Psoas muscle (tissue), 8 donors: ENCODE results near the gene DBP. TPM values are rescaled to one million over a fixed set of nuclear protein-coding genes. Genes with fewer than 3 reads are reported as not detected.
A peak's percentile ranks its signal among the peaks of the same experiment; 100 is the strongest.
"Not testable (repeated sequence)": the region's sequence is repeated elsewhere in the genome, so short reads cannot be mapped to it uniquely, and the experiment has no call there.

Experiments used
- ATAC-seq, 4 donors: fragments of 200-7000 bp; cut with Tn5 transposase; one replicate each; pipeline ENCODE4 v1.9.1; 2020; ENCODE audit warnings: moderate library complexity in 3 of 4, mild to moderate bottlenecking in 2 of 4
- DNase-seq, 2 donors: peaks; one replicate each; pipeline ENCODE4 v3.0.0-alpha.2; 2020
- H3K27ac ChIP-seq: fragments of 200-600 bp; one replicate; pipeline ENCODE4 v1.8.0; 2022
- H3K27me3 ChIP-seq, 3 donors: fragments of 200-600 bp in 1 of 3; one replicate each; pipeline versions ENCODE4 v1.6.1 to v1.8.0; 2013 to 2022; ENCODE audit warnings: low read length in 2 of 3, mild to moderate bottlenecking in 2 of 3, moderate library complexity in 1 of 3; ENCODE audit not compliant: insufficient read depth in 3 of 3
- H3K36me3 ChIP-seq, 2 donors: fragments of 200-600 bp in 1 of 2; one replicate each; pipeline versions ENCODE4 v1.6.1 to v1.8.0; 2013 to 2022; ENCODE audit warnings: low read depth in 1 of 2, mild to moderate bottlenecking in 1 of 2, moderate library complexity in 1 of 2; ENCODE audit not compliant: insufficient read depth in 1 of 2
- H3K4me1 ChIP-seq: fragments of 200-600 bp; one replicate; pipeline ENCODE4 v1.8.0; 2022
- H3K4me3 ChIP-seq: fragments of 200-600 bp; one replicate; pipeline ENCODE4 v1.8.0; 2022; ENCODE audit warnings: mild to moderate bottlenecking
- H3K9me3 ChIP-seq: fragments of 200-600 bp; one replicate; pipeline ENCODE4 v1.8.0; 2022
- CTCF ChIP-seq: fragments of 200-600 bp; IDR thresholded peaks from one replicate; pipeline ENCODE4 v1.8.0; 2022; ENCODE audit warnings: antibody characterized with exemption
- WGBS, 3 donors: extraction: QIAGEN DNeasy Blood & Tissue Kit; methylation state at CpG; one replicate each; pipeline versions ENCODE4 v1.1.6 to v1.1.7; 2013; 5-methylcytosine and 5-hydroxymethylcytosine counted together
- intact Hi-C, 2 donors: fragments of 100-400 bp; cut with DNase I; formaldehyde crosslinking; loops; one replicate each; pipeline versions ENCODE4 v1.11.0 to v1.14.2; 2022
- long read RNA-seq, 2 donors: library from polyadenylated mRNA; unstranded; transcript quantifications; one replicate each; pipeline ENCODE4 v2.0.0, GENCODE V29; 2021
- polyA plus RNA-seq, 3 donors: library from polyadenylated mRNA; stranded (reverse); fragments of 200-250 nt; gene quantifications; one replicate each; pipeline ENCODE4 v1.2.3, GENCODE V29; 2013
- total RNA-seq, 4 donors: library from RNA; stranded (reverse); fragmentation: NEBNext Ultra II Directional in 2 of 4; extraction: Animal tissue kit (Norgen Biotek cat#: 25700) in 2 of 4; gene quantifications; one replicate each; pipeline versions ENCODE4 v1.2.1 to v1.2.4, GENCODE V29; 2021 to 2023
- donor health status: healthy with polysubstance abuse.
- donor health status: DM: no; HTN: no; CAD: no; lungs with moderate emphysema.
- donor health status: Bipolar disorder and iron deficiency.
- donor health status: healthy.
- donor health status: DM: yes; HTN: yes; CAD: no.
- donor health status: DM: no; HTN: no; CAD: no.
- donor health status: DM: no; HTN: no; CAD: no.
- donor health status: DM: yes; HTN: yes; CAD: no.

DBP gene
- 10 to 100 TPM in 1 of 4 donors, 1 to 10 TPM in 3; 3.6 to 14.5 (median 6.5) TPM for total RNA-seq
- 1 to 10 TPM; 2.8 to 7.0 (median 3.2) TPM for polyA plus RNA-seq
- long read RNA-seq, donor 1, transcript DBP-201 (4 exons, 2,229 nt), result major isoform, 7 of 9 reads
- long read RNA-seq, donor 1, partial matches to known transcripts, result 0 of 9 reads
- long read RNA-seq, donor 1, other reads (novel, unspliced or antisense), result 2 of 9 reads
- long read RNA-seq, donor 2, partial matches to known transcripts, result 0 of 4 reads
- long read RNA-seq, donor 2, other reads (novel, unspliced or antisense), result 1 of 4 reads

GRCh38 chr19:48636859-48637448, at the start of gene DBP:
TSS of gene DBP (minus strand) at chr19:48637379. CDS start at chr19:48636994, 385 bp downstream.
- Histone ChIP-seq H3K27ac (peak within 1 kb of the TSS; percentile 97), H3K9me3 (no peaks in the 10 kb centered on the region), H3K4me1 (peaks cover 37% of the 10 kb centered on the region), H3K36me3 (no peaks in the 10 kb centered on the region), H3K4me3 (peak within 1 kb of the TSS; percentile 87), H3K27me3 (no peaks in the 10 kb centered on the region)
- intact Hi-C loops, result loop anchor here in 1 of 2 donors (10.0 kb wide), 1 partner anchor 328 kb away; the partner anchor contains the start of gene FTL
- ATAC-seq (peak; percentile 8 to 36 (median 18)), DNase-seq (peak in 1 of 2 donors; percentile 83)
- TF ChIP-seq CTCF, result no peak
- 0 to 1% (median 0%) methylated on average over 36 to 40 of the region's 40 CpGs for WGBS, 3 donors

- WGBS, 3 donors, result 93 to 96% (median 93%) methylated on average over 7 of the region's 7 CpGs
- ATAC-seq, H3K4me1 ChIP-seq, H3K27me3 ChIP-seq, H3K27ac ChIP-seq, H3K9me3 ChIP-seq, H3K36me3 ChIP-seq, intact Hi-C loops, DNase-seq, H3K4me3 ChIP-seq: not testable (repeated sequence)
These were observed 49.5 kb upstream of the DBP start for GRCh38 chr19:48686637-48687036.

- H3K4me3 ChIP-seq, result no peak overlapping the region
- ATAC-seq (no peak), DNase-seq (no peak)
- no peaks in the 10 kb centered on the region for H3K4me1 ChIP-seq
- no peaks in the 10 kb centered on the region for H3K36me3 ChIP-seq
- WGBS, 3 donors, result 71 to 77% (median 74%) methylated on average over 3 of the region's 3 CpGs
- TF ChIP-seq CTCF, result no peak
- no peaks in the 10 kb centered on the region for H3K27me3 ChIP-seq
- H3K9me3 ChIP-seq, result no peaks in the 10 kb centered on the region
- intact Hi-C loops, result no loop called here
- no peak overlapping the region for H3K27ac ChIP-seq
These were observed 48.9 kb upstream of the DBP start for GRCh38 chr19:48686088-48686487.

- no peaks in the 10 kb centered on the region for H3K9me3 ChIP-seq
- ATAC-seq (no peak), DNase-seq (no peak)
- WGBS, 3 donors, result 83 to 87% (median 85%) methylated on average over 9 of the region's 9 CpGs
- intact Hi-C loops, result no loop called here
- no peak for TF ChIP-seq CTCF
- H3K27ac ChIP-seq, result no peak overlapping the region
- no peak overlapping the region for H3K4me3 ChIP-seq
- H3K36me3 ChIP-seq, result no peaks in the 10 kb centered on the region
- no peaks in the 10 kb centered on the region for H3K4me1 ChIP-seq
- no peaks in the 10 kb centered on the region for H3K27me3 ChIP-seq
These were observed 48.4 kb upstream of the DBP start for GRCh38 chr19:48685583-48685982.

- intact Hi-C loops, result no loop called here
- ATAC-seq (peak in 3 of 4 donors; percentile 45 to 82 (median 76)), DNase-seq (peak; percentile 44 to 78)
- Histone ChIP-seq H3K27me3 (no peaks in the 10 kb centered on the region), H3K36me3 (no peaks in the 10 kb centered on the region), H3K4me1 (no peaks in the 10 kb centered on the region), H3K4me3 (peak overlapping the region; percentile 40), H3K27ac (no peak overlapping the region), H3K9me3 (no peaks in the 10 kb centered on the region)
- WGBS, 3 donors, result 33 to 60% (median 53%) methylated on average over 11 of the region's 11 CpGs
- TF ChIP-seq CTCF, result no peak
These were observed 46.2 kb upstream of the DBP start for GRCh38 chr19:48683349-48683748.
